Skin of body (tissue), 2 donors: Measurements from ENCODE around the gene MYLK. TPM values are rescaled to one million over a fixed set of nuclear protein-coding genes. Genes with fewer than 3 reads are reported as not detected.
"Not testable (repeated sequence)": the region's sequence is repeated elsewhere in the genome, so short reads cannot be mapped to it uniquely, and the experiment has no call there.

Experiments
- DNase-seq: peaks from one replicate; lab custom pipeline; 2025; lab: John Stamatoyannopoulos, UW
- total RNA-seq: library from RNA; depleted of rRNA; stranded (reverse); fragments of >200 nt; gene quantifications from one replicate; pipeline ENCODE4 v1.2.3, GENCODE V29; 2014

MYLK gene
- total RNA-seq, 1 donor from 2014 or later = 57.6 TPM

DNA sequence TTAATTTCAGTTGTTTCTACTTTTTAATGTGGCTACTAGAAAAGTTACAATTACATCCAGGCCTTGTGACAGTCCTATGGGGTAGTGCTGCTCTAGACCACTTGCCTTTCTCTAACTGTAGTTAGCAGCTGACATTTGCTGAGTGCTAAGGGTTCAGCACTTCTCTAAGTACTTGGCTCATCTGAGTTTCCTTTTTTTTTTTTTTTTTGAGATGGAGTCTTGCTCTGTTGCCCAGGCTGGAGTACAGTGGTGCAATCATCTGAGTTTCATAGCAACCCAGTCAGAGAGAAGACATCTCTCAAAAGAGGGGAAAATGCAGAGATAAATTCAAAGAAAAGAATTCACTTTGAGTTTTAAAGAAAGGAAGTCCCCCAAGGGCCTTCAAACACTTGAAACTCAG is 130.8 kb downstream of the MYLK start:
- no peak for DNase-seq

DNA sequence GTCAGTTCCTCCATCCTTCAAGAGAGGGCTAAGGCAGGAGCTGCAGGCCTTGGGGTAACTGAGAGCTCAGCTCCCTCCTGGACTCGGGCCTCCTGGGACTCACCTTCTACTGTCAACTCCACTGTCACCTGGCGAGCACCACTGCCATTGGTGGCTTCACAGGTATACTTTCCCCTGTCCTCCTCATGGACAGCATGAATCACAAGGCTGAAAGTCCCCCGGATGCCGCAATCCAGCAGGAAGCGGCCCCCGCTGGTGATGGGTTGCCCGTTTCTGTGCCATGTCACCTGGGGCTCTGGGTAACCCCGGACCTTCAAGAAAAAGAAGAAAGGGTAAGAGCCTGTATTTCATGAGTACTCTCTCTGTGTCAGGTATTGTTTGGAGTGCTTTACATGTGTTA is 131.9 kb downstream of the MYLK start:
- DNase-seq = no peak

DNA sequence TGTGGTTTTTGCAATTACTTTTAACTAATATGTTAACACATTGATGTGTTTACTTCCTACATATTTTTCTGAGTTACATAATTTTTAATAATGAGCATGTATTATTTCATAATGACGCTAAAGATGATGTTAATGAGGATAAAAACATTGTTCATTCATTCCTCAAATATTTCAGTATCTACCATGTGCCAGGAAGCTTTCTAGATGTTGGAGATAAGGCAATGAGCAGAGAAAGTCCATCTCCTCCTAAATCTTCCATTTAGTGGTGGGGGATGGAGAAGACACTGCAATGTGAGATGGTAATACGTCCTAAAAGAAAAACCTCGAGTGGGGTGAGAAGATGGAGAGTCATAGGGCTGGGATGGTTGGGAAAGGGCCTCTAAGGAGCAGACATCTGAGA is 132.7 kb downstream of the MYLK start:
- no peak for DNase-seq

DNA sequence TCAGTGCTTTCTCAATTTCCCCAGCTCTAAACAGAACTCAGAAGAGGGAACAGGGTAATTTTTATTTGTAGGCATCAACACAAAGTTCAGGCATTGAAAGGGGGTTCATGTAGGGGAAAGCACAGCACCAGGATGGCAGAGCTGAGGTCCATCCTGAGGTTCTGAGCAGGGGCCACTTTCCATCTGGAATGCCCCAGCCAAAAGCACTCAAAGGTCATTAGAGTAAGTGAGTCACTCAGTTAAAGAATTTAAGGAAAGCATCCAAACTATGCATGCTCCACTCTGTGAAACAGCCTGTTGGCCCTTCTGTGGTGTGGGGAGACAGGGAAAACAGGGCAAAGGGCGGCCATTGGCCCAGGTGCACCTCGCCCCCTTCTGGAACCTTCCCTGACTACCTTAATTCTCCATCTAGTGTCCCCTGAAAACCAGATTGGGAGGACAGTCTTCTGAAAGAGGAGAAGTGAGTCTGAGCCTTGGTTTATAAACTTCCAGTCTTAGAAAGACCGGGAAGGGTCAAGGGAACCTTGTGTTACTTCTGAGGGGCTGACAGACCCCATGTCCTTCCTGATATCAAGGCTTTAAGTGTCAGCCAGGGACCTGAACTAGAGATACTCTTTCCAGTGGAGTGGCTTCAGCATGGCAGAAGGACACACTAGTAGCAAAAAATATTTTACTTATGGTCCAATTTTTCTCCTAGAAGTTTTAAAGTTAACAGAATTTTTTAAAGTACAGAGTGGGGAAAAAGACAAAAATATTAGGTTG is 133.3 kb downstream of the MYLK start:
- no peak for DNase-seq

DNA sequence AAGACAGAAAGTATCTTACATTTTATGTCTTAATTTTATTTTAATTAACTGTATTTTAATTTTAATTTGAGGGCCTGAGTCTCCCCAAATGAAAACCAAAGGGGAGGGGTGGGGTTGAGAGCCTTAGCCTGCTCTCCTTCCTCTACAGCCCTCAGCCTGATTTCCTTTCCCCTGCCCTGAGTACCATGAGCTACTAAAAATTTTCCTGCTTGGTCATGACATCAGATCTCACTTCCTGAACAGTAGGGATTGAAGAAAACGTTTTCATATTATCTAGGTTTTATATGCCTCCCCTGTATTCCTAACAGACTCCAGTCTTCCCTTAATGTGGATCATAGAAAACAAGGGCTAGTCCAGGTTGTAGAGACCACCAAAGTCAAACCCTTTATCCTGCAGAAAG is 133.9 kb downstream of the MYLK start:
- DNase-seq = no peak

DNA sequence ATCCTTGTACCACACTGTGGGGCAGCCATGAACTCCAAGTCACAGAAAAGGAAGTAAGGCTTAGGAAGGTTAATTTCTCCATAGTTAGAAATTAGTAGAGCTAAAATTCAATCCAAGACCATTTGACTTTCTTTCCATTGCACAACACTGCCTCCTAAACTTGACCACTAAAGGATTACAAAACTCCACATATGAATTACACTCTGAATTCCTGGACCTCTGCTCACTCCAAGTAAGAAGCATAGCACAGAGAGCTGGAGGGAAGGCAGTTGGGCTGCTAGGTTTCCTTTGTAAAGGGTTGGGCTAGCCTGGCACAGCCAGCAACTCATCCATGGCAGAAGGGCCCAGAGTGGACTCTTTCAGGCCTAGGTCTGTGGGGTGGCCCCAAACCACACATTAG is 134.4 kb downstream of the MYLK start:
- DNase-seq = no peak

DNA sequence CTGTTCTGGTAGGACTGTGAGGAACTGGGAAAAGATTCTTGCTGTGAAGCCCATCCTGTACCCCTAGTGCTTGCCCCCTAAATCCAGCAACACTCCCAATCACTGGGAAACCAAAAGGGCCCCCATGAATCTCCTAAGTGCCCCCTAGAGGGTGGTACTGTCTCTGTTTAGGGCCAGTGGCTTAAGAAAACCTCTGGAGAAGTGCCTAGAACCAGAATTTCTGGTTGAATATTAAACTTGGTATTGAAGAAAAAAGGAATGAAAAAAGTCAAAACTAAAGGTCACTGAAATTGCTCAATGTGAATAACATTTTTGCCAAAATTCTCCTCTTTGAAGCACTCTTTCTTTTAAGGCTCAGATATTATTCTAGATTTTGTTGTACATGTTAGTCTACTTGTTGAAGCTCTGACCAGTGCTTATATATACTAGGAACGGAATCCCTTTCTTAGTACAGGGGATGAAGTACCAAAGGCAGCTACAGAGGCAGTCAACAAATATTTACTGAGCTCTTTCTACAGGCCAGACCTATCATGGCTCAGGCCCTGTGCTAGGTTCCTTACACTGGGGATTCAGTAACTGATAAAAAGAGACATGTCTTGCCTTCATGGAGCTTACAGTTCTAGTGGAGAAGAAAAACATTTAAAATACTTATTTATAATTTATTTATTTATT is 138.8 kb downstream of the MYLK start:
- no peak for DNase-seq

DNA sequence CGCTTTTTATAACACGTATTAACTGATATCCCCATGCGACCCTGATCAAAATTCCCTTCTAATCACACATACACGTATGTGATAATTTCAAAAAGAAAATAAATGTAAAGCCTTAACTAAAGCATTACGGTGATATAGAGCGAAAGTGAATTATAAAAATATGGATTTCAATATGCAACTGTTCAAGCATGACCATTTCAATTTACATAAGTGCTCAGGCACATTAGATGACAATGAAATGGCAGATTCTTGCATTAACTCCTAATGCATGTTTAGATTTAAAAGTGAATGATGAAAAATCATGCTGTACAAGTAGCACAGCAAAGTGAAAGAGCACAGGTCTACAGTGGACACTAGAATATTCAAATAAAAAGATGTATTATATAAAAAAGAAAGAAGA is 140.1 kb downstream of the MYLK start:
- DNase-seq = no peak

DNA sequence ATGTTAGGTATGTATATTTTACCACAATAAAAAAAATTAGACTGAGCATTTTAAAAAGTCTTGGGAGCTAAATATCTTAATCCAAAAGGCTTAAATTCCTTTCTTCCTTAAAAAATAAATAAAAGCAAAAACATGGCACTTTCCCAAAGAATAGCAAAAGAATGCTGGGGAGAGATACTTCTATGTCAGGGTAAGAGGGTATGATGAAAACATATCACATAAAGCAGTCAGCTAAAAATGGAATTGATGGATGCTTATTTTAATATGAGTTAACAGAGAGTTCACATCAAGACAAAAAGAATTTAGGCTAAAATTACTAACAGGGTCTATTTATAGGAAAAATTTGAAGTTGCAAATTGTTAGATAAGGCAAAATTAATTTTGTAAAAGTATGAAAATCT is 141.0 kb downstream of the MYLK start:
- no peak for DNase-seq

DNA sequence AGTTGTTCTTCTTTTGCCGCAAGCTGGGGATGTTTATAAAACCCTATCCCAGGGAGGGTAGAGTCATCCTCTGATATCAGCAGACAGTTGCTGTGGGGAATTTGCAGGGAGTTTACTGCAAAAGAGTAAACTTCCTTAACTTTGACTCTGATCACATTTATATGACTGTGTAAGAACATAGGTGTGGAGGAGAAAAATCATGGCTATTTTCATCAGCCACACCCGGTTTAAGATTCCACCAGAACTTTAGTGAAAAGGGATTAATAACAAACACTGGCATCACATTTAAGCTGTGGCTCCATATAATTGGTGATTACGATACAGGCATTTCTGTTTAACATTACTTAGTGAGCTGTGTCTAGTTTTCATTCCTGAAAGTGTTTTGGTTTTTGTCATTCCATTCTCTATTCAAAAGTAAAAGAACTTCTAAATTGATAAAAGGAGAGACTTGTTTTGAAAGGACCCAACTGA is 143.1 kb downstream of the MYLK start:
- DNase-seq = no peak

DNA sequence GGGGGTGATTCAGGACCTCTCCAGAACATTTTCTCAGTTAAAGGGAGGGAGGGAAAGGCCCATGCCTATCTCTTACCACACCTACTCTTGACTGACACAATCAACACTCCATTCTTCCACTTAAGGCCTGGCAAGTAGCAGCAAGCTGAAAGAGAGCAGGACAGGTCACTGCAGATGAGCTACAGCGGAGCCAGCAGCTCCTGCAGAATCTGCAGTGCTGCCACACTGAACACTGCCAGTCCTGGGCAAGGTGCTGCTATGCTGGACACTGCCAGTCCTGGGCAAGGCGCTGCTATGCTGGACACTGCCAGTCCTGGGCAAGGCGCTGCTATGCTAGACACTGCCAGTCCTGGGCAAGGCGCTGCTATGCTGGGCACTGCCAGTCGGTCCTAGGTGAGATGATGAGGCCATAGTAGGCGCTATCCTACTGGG is 143.7 kb downstream of the MYLK start:
- DNase-seq = no peak

DNA sequence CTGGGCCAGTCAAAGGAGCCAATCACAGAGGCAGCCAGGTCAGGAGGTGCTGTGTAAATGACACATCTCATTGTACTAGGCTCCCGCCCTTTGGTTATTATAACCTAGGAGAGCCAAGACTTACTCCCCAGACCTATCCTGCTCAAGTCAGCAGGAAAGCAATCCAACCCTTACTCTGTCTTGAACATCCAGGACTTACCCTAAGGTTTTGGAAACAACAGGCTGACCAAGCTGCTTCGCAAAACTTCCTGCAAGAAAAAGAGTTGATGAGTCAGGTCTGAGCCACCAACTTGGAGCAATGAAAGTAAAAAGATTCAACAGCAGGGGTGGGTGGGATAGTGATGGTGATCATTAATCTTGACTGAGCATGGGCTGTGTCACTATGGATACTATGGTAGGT is 144.4 kb downstream of the MYLK start:
- DNase-seq = no peak

DNA sequence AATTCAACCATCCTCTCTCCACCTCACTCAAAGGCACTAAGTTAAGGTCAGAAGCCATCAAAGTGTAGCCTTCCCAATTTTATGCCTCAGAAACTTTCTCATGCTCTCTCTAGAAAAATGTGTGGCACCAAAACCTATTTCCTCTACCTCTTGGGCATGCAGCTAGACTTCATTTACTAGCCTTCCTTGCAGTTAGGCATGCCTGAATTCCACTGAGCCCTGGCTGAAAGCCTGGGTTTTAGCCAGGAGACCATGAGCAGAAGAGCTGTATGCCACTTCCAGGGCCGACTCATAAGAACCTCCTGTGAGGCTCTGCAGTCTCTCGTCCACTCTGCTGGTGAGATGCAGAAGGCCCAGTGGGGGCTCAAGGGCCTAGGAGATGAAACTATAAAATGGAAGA is 145.0 kb downstream of the MYLK start:
- no peak for DNase-seq

DNA sequence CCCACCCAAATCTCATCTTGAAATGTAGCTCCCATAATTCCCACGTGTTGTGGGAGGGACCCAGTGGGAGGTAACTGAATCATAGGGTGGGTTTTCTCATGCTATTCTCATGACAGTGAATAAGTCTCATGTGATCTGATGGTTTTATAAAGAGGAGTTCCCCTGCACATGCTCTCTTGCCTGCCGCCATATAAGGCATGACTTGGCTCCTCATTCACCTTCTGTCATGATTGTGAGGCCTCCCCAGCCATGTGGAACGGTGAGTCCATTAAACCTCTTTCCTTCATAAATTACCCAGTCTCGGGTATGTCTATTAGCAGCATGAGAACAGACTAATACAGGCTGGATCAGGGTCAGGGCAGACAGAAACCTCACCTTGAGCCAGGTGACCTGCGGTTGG is 145.6 kb downstream of the MYLK start:
- not testable (repeated sequence) for DNase-seq

DNA sequence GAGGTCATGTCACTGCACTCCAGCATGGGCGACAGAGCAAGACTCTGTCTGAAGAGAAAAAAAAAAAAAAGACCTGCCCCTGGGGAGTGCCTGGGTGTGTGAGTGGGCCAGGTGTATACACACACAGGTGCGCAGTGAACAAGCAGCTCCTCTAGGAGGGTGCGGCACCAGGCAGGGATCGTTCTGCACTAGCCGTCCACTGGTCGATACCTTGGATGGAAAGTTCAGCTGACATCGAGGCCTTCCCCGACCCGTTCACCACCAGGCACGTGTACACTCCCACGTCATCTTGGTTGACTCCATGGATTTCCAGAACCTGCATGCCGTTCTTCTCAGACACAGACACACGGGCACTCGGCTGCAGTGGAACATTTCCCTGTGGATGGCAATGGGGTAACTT is 147.0 kb downstream of the MYLK start:
- DNase-seq = no peak

DNA sequence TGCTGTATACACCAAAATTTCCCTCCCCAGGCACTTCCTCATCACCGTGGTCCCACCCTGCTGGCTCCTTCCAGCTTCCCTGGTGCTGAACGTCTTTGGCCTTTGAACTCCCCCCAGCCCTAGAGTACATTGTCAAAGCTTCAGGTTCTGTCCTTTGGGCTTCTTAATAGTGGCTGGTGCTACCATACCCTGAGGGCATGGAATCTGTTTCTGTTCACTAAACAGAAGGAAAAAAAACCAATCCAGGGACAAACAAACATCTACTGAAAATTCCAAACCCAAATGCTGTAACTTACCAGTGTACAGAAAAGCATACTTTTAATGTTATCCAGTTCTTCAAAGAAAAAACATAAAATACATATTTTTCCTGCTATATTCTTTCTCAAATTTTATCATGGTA is 148.7 kb downstream of the MYLK start:
- no peak for DNase-seq

DNA sequence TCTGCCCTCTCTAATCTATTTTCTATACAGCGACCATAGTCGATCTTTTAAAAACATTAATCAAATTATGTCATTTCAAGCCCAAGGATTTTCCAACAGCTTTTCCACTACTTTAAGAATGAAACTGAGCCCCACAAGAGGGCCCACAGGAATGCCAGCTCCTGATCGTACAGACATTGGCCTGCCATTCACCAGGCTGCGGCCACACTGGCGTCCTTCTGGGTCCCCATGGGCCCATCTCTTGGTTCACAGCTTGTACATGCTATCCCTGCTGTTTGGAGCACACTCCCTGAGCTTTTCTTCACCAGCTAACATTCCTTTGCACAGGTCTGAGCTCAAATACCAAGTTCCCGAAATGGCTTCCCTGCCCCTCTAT is 149.6 kb downstream of the MYLK start:
- no peak for DNase-seq

DNA sequence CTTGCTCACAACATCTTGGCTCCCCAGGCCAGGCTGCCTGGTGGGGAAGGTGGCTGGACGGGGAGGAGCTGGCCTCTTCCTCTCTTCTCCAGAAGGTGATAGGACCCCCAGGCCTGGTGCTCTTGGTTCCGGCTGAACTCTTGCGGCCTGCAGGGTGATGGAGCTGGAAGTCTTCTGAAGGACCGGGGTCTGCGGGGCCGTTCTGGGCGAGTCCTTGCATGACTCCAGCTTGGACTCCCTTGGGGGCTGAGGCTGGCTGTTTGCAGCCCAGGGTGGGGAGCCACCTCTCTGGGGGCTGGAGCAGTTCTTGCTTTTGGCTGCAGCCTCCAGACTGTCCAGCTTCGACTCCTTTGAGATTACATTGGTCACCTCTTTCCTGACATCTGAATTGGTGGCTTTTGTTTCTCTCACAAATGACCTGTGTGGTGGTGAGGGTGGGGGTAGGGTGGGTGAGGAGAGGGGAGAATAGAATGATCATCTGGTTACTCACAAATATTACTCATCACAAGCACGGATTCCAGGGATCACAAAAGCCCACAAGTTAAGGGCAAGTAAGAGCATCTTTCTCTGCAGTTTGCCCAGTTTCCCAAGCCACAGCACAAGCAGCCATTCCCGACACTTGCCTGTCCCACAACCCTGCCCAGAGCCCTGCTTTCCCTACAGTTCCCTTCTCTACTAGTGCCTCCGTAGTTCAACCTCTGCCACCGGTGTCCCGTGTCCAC is 150.2 kb downstream of the MYLK start:
- no peak for DNase-seq

DNA sequence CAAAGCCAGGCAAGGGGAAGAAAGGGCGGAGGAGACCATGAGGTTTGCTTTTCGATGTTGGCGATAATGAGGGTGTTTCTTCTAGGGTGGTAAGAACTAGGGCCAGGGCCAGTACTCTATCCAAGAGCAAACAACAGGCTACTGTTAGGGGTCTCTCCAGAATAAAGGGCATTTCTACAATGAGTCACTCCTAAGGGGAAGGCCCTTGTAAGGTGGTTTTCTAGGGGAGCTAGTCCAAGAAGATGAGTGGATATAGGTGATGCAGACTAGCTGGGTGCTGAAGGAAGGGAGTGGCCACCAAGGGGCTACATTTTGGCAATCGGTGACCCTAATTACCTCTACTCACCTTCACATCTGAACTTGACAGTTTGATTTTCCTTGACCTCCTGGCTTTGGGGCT is 150.8 kb downstream of the MYLK start:
- DNase-seq = no peak

DNA sequence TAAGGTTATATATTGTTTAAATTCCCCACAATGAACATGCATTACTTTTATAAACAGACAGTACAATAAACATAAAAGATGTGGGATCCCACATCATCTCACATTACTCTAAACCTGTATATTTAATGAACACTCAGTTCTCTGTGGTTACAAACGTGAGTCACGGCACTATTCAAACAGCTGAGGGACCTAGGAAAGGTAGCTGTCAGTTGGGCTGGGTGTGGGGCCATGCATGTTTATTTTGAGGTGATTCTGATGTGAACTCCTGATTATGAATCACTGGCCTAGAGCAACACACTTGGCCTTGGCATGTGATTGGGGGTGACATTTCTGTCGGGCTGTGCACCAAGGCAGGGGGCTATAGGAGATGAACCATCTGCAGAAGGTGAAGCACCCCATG is 151.7 kb downstream of the MYLK start:
- no peak for DNase-seq

DNA sequence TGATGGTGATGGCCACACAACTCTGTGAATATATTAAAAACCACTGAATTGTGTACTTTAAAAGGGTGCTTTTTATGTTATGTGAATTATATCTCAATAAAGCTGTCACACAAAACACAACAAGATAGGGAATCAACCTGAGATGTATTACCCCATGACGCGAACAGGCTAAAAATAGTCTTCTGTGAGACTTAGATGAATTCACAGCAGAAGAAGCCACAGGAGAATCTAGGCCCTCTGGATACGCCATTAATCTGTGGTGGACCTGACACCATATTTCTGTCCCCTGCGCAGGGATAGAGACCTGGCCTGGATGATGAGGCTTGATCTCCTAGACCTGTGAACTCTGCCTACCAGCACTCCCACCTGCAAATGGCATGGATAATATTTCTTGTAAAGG is 153.3 kb downstream of the MYLK start:
- DNase-seq = no peak

DNA sequence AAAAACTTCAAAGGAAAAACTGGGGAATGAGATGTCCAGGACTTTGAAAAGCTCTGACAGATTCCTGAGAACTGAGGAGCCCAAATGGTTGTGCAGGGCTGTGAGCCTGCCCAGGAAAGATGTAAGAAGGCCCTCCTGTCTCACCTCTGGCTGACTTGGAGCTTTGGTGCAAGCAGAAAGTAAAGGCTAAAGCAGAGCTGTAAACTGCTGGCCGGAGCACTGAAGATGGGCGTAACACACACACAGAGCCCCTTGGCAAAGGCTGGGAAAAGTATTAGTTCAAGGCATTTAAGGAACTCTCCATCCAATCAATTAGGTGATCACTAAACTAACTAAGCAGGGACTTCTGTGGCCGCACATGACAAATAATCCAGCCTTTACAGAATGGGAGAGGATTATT is 155.1 kb downstream of the MYLK start:
- DNase-seq = no peak

DNA sequence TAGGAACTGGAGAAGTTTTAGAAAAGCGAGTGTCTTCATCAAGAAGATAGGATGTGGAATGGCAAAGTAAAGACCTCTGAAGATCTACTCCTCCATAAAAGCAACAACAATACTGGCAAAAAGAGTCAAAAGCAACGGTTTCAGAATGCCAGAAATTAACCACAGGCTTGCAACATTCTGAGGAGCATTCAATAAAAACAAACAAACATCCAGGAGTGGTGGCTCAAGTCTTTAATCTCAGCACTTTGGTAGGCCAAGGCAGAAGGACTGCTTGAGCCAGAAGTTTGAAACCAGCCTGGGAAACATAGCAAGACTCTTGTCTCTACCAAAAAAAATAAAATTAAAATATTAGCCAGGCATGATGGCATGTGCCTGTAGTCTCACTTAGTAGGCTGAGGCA is 156.1 kb downstream of the MYLK start:
- DNase-seq = no peak
